HEK293T (cell line): Measurements from ENCODE around the gene ANKRD42.

ENCODE experiments used
- CTCF ChIA-PET: fragments of 350-600 bp; formaldehyde crosslinking; extraction: SDS; loops from one replicate; lab custom pipeline; 2021; ENCODE audit warnings: antibody characterized with exemption, inconsistent platforms; lab: Yijun Ruan, JAX
- POLR2A ChIA-PET: fragments of 350-600 bp; formaldehyde crosslinking; extraction: SDS; loops from one replicate; lab custom pipeline; 2020; ENCODE audit warnings: antibody characterized with exemption, inconsistent platforms; lab: Yijun Ruan, JAX
- DNase-seq: peaks from one replicate; pipeline ENCODE4 v3.0.0; 2012; ENCODE audit warnings: mixed read lengths; ENCODE audit errors: extremely low spot score
- ARNT ChIP-seq: fragments of 450-650 bp; IDR thresholded peaks from 2 replicates; pipeline ENCODE4 v1.6.1; 2017; ENCODE audit warnings: mild to moderate bottlenecking
- BHLHE40 ChIP-seq: fragments of 450-650 bp; IDR thresholded peaks from 2 replicates; pipeline ENCODE4 v1.6.1; 2016; ENCODE audit warnings: mild to moderate bottlenecking, moderate library complexity, borderline replicate concordance
- CTBP1 ChIP-seq: fragments of 450-650 bp; IDR thresholded peaks from 2 replicates; pipeline ENCODE4 v1.6.1; 2016; ENCODE audit warnings: borderline replicate concordance
- ELF4 ChIP-seq: fragments of 450-650 bp; IDR thresholded peaks from 2 replicates; pipeline ENCODE4 v1.6.1; 2017; ENCODE audit warnings: antibody characterized with exemption
- FOXA1 ChIP-seq: fragments of 450-650 bp; IDR thresholded peaks from 2 replicates; pipeline ENCODE4 v1.6.1; 2016; ENCODE audit warnings: mild to moderate bottlenecking
- FOXK2 ChIP-seq: fragments of 450-650 bp; IDR thresholded peaks from 2 replicates; pipeline ENCODE4 v1.6.1; 2016; ENCODE audit warnings: mild to moderate bottlenecking
- FOXM1 ChIP-seq: fragments of 450-650 bp; IDR thresholded peaks from 2 replicates; pipeline ENCODE4 v1.6.1; 2017; ENCODE audit warnings: mild to moderate bottlenecking, borderline replicate concordance
- HDGF ChIP-seq: fragments of 450-650 bp; IDR thresholded peaks from 2 replicates; pipeline ENCODE4 v1.6.1; 2017; ENCODE audit warnings: antibody characterized with exemption, borderline replicate concordance
- L3MBTL2 ChIP-seq: fragments of 450-650 bp; conservative IDR thresholded peaks from 2 replicates; pipeline ENCODE4 v1.6.1; 2016; ENCODE audit warnings: mild to moderate bottlenecking
- LEF1 ChIP-seq: fragments of 450-650 bp; IDR thresholded peaks from 2 replicates; pipeline ENCODE4 v1.6.1; 2017; ENCODE audit warnings: mild to moderate bottlenecking, borderline replicate concordance
- NFRKB ChIP-seq: fragments of 450-650 bp; IDR thresholded peaks from 2 replicates; pipeline ENCODE4 v1.6.1; 2016; ENCODE audit warnings: mild to moderate bottlenecking, moderate library complexity
- PKNOX1 ChIP-seq: fragments of 450-650 bp; IDR thresholded peaks from 2 replicates; pipeline ENCODE4 v1.6.1; 2016
- SP1 ChIP-seq: fragments of 450-650 bp; IDR thresholded peaks from 2 replicates; pipeline ENCODE4 v1.6.1; 2017
- SUZ12 ChIP-seq: fragments of 450-650 bp; IDR thresholded peaks from 2 replicates; pipeline ENCODE4 v1.6.1; 2016; ENCODE audit warnings: mild to moderate bottlenecking
- TARDBP ChIP-seq: fragments of 450-650 bp; IDR thresholded peaks from 2 replicates; pipeline ENCODE4 v1.6.1; 2016
- ZNF384 ChIP-seq: fragments of 450-650 bp; IDR thresholded peaks from 2 replicates; pipeline ENCODE4 v1.6.1; 2016

Gene ANKRD42

GRCh38 chr11:83221694-83222093, 28.2 kb downstream of the ANKRD42 start:
- POLR2A ChIA-PET = no interaction called here
- no peak for DNase-seq
- CTCF ChIA-PET = no interaction called here
- TF ChIP-seq HDGF (no peak), PKNOX1 (no peak), SP1 (no peak), TARDBP (no peak), CTBP1 (no peak), BHLHE40 (no peak), LEF1 (no peak), FOXA1 (no peak), FOXM1 (no peak), ELF4 (no peak), FOXK2 (no peak), ARNT (no peak), SUZ12 (no peak), ZNF384 (no peak), L3MBTL2 (no peak), NFRKB (no peak)

GRCh38 chr11:83222499-83222898, 29.0 kb downstream of the ANKRD42 start:
- TF ChIP-seq FOXM1 (no peak), FOXK2 (no peak), ELF4 (no peak), FOXA1 (no peak), PKNOX1 (no peak)
- POLR2A ChIA-PET = interaction anchor here (0.6 to 0.9 kb wide), 2 partner anchors 28 to 285 kb away, joined by 3 read pairs; no protein-coding TSS in a partner anchor
- DNase-seq = no peak
- CTCF ChIA-PET = no interaction called here

- no peak for TF ChIP-seq ZNF384
- TF ChIP-seq ARNT = no peak
- TF ChIP-seq SP1 = no peak
- TF ChIP-seq PKNOX1 = no peak
- no peak for TF ChIP-seq TARDBP
- no peak for TF ChIP-seq BHLHE40
- TF ChIP-seq HDGF = no peak
- TF ChIP-seq LEF1 = no peak
- no peak for TF ChIP-seq SUZ12
- TF ChIP-seq ELF4 = no peak
- TF ChIP-seq FOXM1 = no peak
- no peak for TF ChIP-seq FOXA1
- TF ChIP-seq FOXK2 = no peak
- no peak for TF ChIP-seq CTBP1
- TF ChIP-seq L3MBTL2 = no peak
- TF ChIP-seq NFRKB = no peak
- no peak for DNase-seq
- ChIA-PET POLR2A (interaction anchor here (0.9 kb wide), 1 partner anchor 29 kb away, joined by 3 read pairs; no protein-coding TSS in a partner anchor), CTCF (interaction anchor here (0.6 kb wide), 1 partner anchor 69 kb away, joined by 3 read pairs; no protein-coding TSS in a partner anchor)
These were observed 29.9 kb downstream of the ANKRD42 start for GRCh38 chr11:83223457-83223856.

- TF ChIP-seq TARDBP = no peak
- no peak for TF ChIP-seq NFRKB
- no peak for TF ChIP-seq FOXM1
- no peak for TF ChIP-seq ARNT
- TF ChIP-seq SP1 = no peak
- TF ChIP-seq BHLHE40 = no peak
- no peak for TF ChIP-seq ZNF384
- TF ChIP-seq HDGF = no peak
- TF ChIP-seq SUZ12 = no peak
- no peak for TF ChIP-seq FOXK2
- TF ChIP-seq LEF1 = no peak
- TF ChIP-seq L3MBTL2 = no peak
- no peak for TF ChIP-seq PKNOX1
- no peak for TF ChIP-seq CTBP1
- no peak for TF ChIP-seq FOXA1
- TF ChIP-seq ELF4 = no peak
- ChIA-PET CTCF (interaction anchor here (1.4 kb wide), 1 partner anchor 580 kb away, joined by 4 read pairs; no protein-coding TSS in a partner anchor), POLR2A (no interaction called here)
- no peak for DNase-seq
These were observed 42.3 kb downstream of the ANKRD42 start for GRCh38 chr11:83235825-83236224.

- POLR2A ChIA-PET = no interaction called here
- DNase-seq = no peak
- CTCF ChIA-PET = no interaction called here
- TF ChIP-seq PKNOX1 = no peak
- TF ChIP-seq NFRKB = no peak
- no peak for TF ChIP-seq SP1
- TF ChIP-seq SUZ12 = no peak
- TF ChIP-seq ARNT = no peak
- TF ChIP-seq ELF4 = no peak
- TF ChIP-seq LEF1 = no peak
- no peak for TF ChIP-seq ZNF384
- no peak for TF ChIP-seq L3MBTL2
- TF ChIP-seq CTBP1 = no peak
- no peak for TF ChIP-seq FOXA1
- no peak for TF ChIP-seq FOXM1
- TF ChIP-seq FOXK2 = no peak
- no peak for TF ChIP-seq HDGF
These were observed 44.6 kb downstream of the ANKRD42 start for GRCh38 chr11:83238111-83238510.
